ENCODE data around the gene EIF5B. TPM values are rescaled to one million over a fixed set of nuclear protein-coding genes. Genes with fewer than 3 reads are reported as not detected.
A peak's percentile ranks its signal among the peaks of the same experiment; 100 is the strongest.

EIF5B gene
- total and polyA plus RNA-seq, 2 of the 8 experiments (the other 6 are each of a cell fraction or from before 2014, with no cell fraction given): 10.7 to 64.5 TPM

DNA sequence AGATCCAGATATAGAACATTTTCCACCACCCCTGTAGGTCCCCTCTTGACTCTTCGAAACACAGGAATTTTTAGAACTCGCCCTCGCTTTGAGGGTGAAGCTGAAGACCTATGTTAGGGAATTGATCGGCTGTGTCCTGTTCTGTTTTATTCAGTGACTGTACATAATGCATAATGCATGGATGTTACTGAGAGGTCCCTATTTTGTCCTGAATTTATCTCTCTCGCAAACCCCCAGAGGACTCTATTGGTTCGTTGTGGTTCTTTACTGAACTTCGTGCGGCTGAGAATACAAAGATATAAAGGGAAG lies 431 bp upstream of the EIF5B start:
- H4K91ac ChIP-seq (replicated peaks; ENCODE audit: insufficient read length, low read length): no peak overlapping the region
- peaks cover 25 to 74% of the 10 kb centered on the region in 2 experiments for H3K79me2 ChIP-seq (ENCODE audit: control insufficient read depth in 1 of 2, insufficient read depth in 2 of 2, low read length in 2 of 2)
- H3K4me1 ChIP-seq (replicated peaks in 1 of 4; ENCODE audit: control insufficient read depth in 3 of 4, insufficient read depth in 4 of 4, low read length in 3 of 4): peaks cover 0 to 4% (median 0%) of the 10 kb centered on the region in 4 experiments; a peak in 1 of 7 replicates
- H3K79me1 ChIP-seq (ENCODE audit: low read depth, low read length): peaks cover 3% of the 10 kb centered on the region; the same call in 1 of the 2 replicates
- H3K9ac ChIP-seq (replicated peaks in 1 of 4; ENCODE audit: extremely low read depth in 1 of 4, low read depth in 3 of 4, low read length in 3 of 4): no peak overlapping the region
- no peak overlapping the region for H2BK12ac ChIP-seq (ENCODE audit: low read depth, low read length)
- peaks cover 11% of the 10 kb centered on the region for H3K23me2 ChIP-seq (ENCODE audit: low read depth, low read length)
- ChIA-PET CTCF (ENCODE audit: partially characterized antibody) (interaction anchor here (0.6 to 3.2 kb wide), 16 partner anchors 11 to 925 kb away, joined by 3 to 9 read pairs (median 4); partner anchors contain the start of genes MITD1 and MRPL30), POLR2A (ENCODE audit: partially characterized antibody) (interaction anchor here (1.7 to 3.2 kb wide), 2 partner anchors 51 to 156 kb away, joined by 3 to 19 read pairs; partner anchors contain the start of genes MITD1 and MRPL30)
- H2BK20ac ChIP-seq (ENCODE audit: low read length): no peak overlapping the region
- FAIRE-seq (no peak), DNase-seq (ENCODE audit: low read depth in 1 of 2, low spot score in 2 of 2) (no peak)
- TF ChIP-seq CBX5 (IDR thresholded peaks at IDR 0.05; ENCODE audit: low read depth, low read length) (no peak), KDM5A (IDR thresholded peaks at IDR 0.05; ENCODE audit: low read length) (no peak), JUN (IDR thresholded peaks at IDR 0.05; ENCODE audit: low read depth, low read length) (no peak), BACH1 (IDR thresholded peaks at IDR 0.05; ENCODE audit: low read length) (no peak), SP2 (IDR thresholded peaks at IDR 0.05; ENCODE audit: low read length) (no peak), RAD21 (IDR thresholded peaks at IDR 0.05 in 1 of 2, conservative IDR thresholded peaks at IDR 0.05 in 1 of 2; ENCODE audit: low read depth in 2 of 2, low read length in 2 of 2) (no peak), RXRA (IDR thresholded peaks at IDR 0.05; ENCODE audit: insufficient read depth, low read depth, low read length) (no peak), RFX5 (IDR thresholded peaks at IDR 0.05; ENCODE audit: borderline replicate concordance, low read depth, low read length) (no peak), SIRT6 (IDR thresholded peaks at IDR 0.05; ENCODE audit: low read length) (no peak), FOSL1 (IDR thresholded peaks at IDR 0.05; ENCODE audit: insufficient read depth, low read depth, low read length) (no peak), SP4 (IDR thresholded peaks at IDR 0.05; ENCODE audit: low read length) (no peak), POLR2A (IDR thresholded peaks at IDR 0.05; ENCODE audit: control extremely low read depth in 1 of 2, low read depth in 2 of 2, low read length in 2 of 2) (no peak), SIX5 (IDR thresholded peaks at IDR 0.05; ENCODE audit: low read depth, low read length) (no peak)
- TF ChIP-seq, protein P1, sequence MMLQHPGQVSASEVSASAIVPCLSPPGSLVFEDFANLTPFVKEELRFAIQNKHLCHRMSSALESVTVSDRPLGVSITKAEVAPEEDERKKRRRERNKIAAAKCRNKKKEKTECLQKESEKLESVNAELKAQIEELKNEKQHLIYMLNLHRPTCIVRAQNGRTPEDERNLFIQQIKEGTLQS (IDR thresholded peaks at IDR 0.05; ENCODE audit: insufficient read depth, low read depth, low read length): no peak
- no peak overlapping the region for H3K4ac ChIP-seq (replicated peaks; ENCODE audit: insufficient read length, low read depth, low read length)
- H3K27me3 ChIP-seq (replicated peaks in 1 of 4; ENCODE audit: control insufficient read depth in 3 of 4, extremely low read depth in 1 of 4, insufficient read depth in 3 of 4, low read length in 3 of 4): no peaks in the 10 kb centered on the region
- WGBS, 2 experiments (ENCODE audit: extremely low coverage in 1 of 2, insufficient coverage in 1 of 2, insufficient read length in 1 of 2, insufficient replicate concordance in 2 of 2, low coverage in 1 of 2, low lambda C conversion rate in 2 of 2, missing lambda C conversion rate in 1 of 2): 15% methylated on average over 8 of the region's 8 CpGs; no CpG with 5 or more reads in 1 of the 2 experiments
- peak overlapping the region; percentile 71 to 80 for H3K4me2 ChIP-seq (ENCODE audit: insufficient read depth in 1 of 2, low read depth in 2 of 2, low read length in 2 of 2)
- H4K8ac ChIP-seq (ENCODE audit: extremely low read depth, insufficient read depth, low read length): no peak overlapping the region
- H3K27ac ChIP-seq (ENCODE audit: low read depth, low read length): no peak overlapping the region
- H3K9me3 ChIP-seq (ENCODE audit: insufficient read depth in 2 of 2, low read depth in 1 of 2, low read length in 1 of 2): no peaks in the 10 kb centered on the region
- no peak overlapping the region for H2BK120ac ChIP-seq (replicated peaks; ENCODE audit: low read depth, low read length)
- H3K36me3 ChIP-seq (ENCODE audit: control insufficient read depth in 2 of 4, insufficient read depth in 4 of 4, low read length in 3 of 4): peaks cover 5 to 13% (median 10%) of the 10 kb centered on the region in 4 experiments; a peak in 6 of 8 replicates
- no peak overlapping the region for H3K56ac ChIP-seq (replicated peaks; ENCODE audit: insufficient read length, low read depth, low read length)
- H3K23ac ChIP-seq (ENCODE audit: insufficient read length): no peak overlapping the region
- H4K20me1 ChIP-seq (replicated peaks in 1 of 2; ENCODE audit: control insufficient read depth in 1 of 2, insufficient read depth in 2 of 2, low read length in 2 of 2): peaks cover 2 to 5% of the 10 kb centered on the region in 2 experiments
- H2AFZ ChIP-seq (ENCODE audit: low read length): peak overlapping the region; percentile 91
- no peak overlapping the region for H3K18ac ChIP-seq (ENCODE audit: extremely low read depth, low read length)
- no peak overlapping the region for H3K14ac ChIP-seq (ENCODE audit: insufficient read length)
- H4K5ac ChIP-seq (ENCODE audit: insufficient read length, low read depth, low read length): no peak overlapping the region
- no peak overlapping the region for H2BK5ac ChIP-seq (ENCODE audit: low read depth, low read length)
- H3K4me3 ChIP-seq (ENCODE audit: extremely low read depth in 1 of 4, insufficient read depth in 2 of 4, low read depth in 3 of 4, low read length in 4 of 4): peak overlapping the region; percentile 77 to 90 (median 86)
- no peak overlapping the region for H2BK15ac ChIP-seq (ENCODE audit: low read length)
- no peak overlapping the region for H2AK5ac ChIP-seq (ENCODE audit: low read depth, low read length)

Measured in H1 (cell line).